GM21529 (cell line): Measurements from ENCODE around the gene FBXO41.

Source experiments
- ATAC-seq: cut with Tn5 transposase; IDR thresholded peaks from one replicate; pipeline ENCODE4 v1.9.1; 2021; ENCODE audit not compliant: unreplicated experiment

Gene FBXO41

GRCh38 chr2:73217826-73218225 is 66.5 kb downstream of the FBXO41 start:
- ATAC-seq = no peak

GRCh38 chr2:73217160-73217559 is 67.1 kb downstream of the FBXO41 start:
- ATAC-seq = no peak

- no peak for ATAC-seq
Measured at GRCh38 chr2:73215254-73215653, 69.0 kb downstream of the FBXO41 start.

- ATAC-seq = peak; percentile 92
Measured at GRCh38 chr2:73214120-73215035, 69.9 kb downstream of the FBXO41 start, which contains the start of gene SMYD5. TSS of gene SMYD5 (plus strand) at chr2:73214245. CDS start at chr2:73214267, 22 bp downstream.

- ATAC-seq = peak; percentile 72
Measured at GRCh38 chr2:73212448-73213176, 71.7 kb downstream of the FBXO41 start.

GRCh38 chr2:73212098-73212447 is 72.2 kb downstream of the FBXO41 start:
- ATAC-seq = no peak

GRCh38 chr2:73210696-73211095 is 73.6 kb downstream of the FBXO41 start:
- ATAC-seq = no peak

- ATAC-seq = no peak
Measured at GRCh38 chr2:73210019-73210418, 74.3 kb downstream of the FBXO41 start.

- no peak for ATAC-seq
Measured at GRCh38 chr2:73208258-73208657, 76.0 kb downstream of the FBXO41 start.

- ATAC-seq = no peak
Measured at GRCh38 chr2:73205611-73206010, 78.7 kb downstream of the FBXO41 start.
